ENCODE results near the gene METTL13. TPM values are rescaled to one million over a fixed set of nuclear protein-coding genes. Genes with fewer than 3 reads are reported as not detected.
A peak's percentile ranks its signal among the peaks of the same experiment; 100 is the strongest.

METTL13 gene
- total and polyA plus RNA-seq, 2 of the 4 experiments (the other 2 are of a cell fraction) = 25.1 to 26.3 TPM

DNA sequence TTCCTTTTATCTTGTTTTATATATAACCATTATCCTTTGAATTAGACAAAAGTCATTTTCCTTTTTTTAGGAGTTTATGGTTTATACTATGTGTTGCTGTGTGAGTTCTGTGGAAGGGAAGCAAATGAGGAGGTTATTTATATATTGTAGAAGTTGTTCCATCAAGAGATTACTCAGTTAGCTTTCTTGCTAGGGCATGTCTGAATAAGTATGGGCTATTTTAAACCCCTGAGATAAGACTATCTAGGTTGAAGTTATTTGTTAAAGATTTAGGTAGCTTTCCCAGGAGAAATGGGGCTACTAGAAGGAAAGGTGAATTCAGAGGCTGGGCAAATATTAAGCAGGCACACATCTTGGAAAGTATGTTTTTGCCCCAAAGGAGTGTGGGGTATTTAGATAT is 23.4 kb upstream of the METTL13 start:
- H2BK5ac ChIP-seq (ENCODE audit: low read depth, low read length, poor library complexity, severe bottlenecking) = peak overlapping the region; percentile 31
- DNase-seq = no peak
- H3K18ac ChIP-seq (ENCODE audit: low read depth, low read length) = 0 out of 2 replicates have a peak overlapping the region, but pooled peaks have one; percentile 3
- H2AFZ ChIP-seq (replicated peaks; ENCODE audit: low read length, poor library complexity) = no peak overlapping the region
- no peaks in the 10 kb centered on the region for H3K27me3 ChIP-seq (ENCODE audit: control insufficient read depth, insufficient read depth, low read length)
- in situ Hi-C loops (cut with MboI; ENCODE audit: low sequenced_read_pairs) = no loop called here
- no peak overlapping the region for H3K23ac ChIP-seq (ENCODE audit: low read depth, low read length)
- no peak overlapping the region; the same call in 1 of the 2 replicates for H3K14ac ChIP-seq (replicated peaks; ENCODE audit: low read depth, low read length)
- H2AK5ac ChIP-seq (ENCODE audit: low read depth, low read length) = no peak overlapping the region
- no peak for ATAC-seq (ENCODE audit: low read depth)
- H2BK20ac ChIP-seq (ENCODE audit: low read depth, low read length) = peak overlapping the region; percentile 47; the same call in 1 of the 2 replicates
- peaks cover 14% of the 10 kb centered on the region for H3K4me1 ChIP-seq (ENCODE audit: control insufficient read depth, insufficient read depth, low read length)
- CTCF ChIA-PET = no interaction called here
- H2BK120ac ChIP-seq (ENCODE audit: low read depth, low read length) = no peak overlapping the region; the same call in 1 of the 2 replicates
- POLR2A ChIA-PET (ENCODE audit: unreplicated experiment) = no interaction called here
- peak overlapping the region; percentile 42; the same call in 1 of the 3 replicates for H2BK15ac ChIP-seq (ENCODE audit: low read depth, low read length)
- H3K4me2 ChIP-seq (ENCODE audit: low read depth, low read length) = no peak overlapping the region
- no peaks in the 10 kb centered on the region for H4K20me1 ChIP-seq (ENCODE audit: insufficient read depth, low read length)
- no peak overlapping the region for H3K4ac ChIP-seq (ENCODE audit: low read depth, low read length)
- H3K9me1 ChIP-seq (ENCODE audit: insufficient read depth, low read length) = peaks cover 8% of the 10 kb centered on the region; the same call in 1 of the 2 replicates
- peaks cover 8% of the 10 kb centered on the region for H3K9me3 ChIP-seq (ENCODE audit: control insufficient read depth, insufficient read depth, low read length)
- no peaks in the 10 kb centered on the region for H3K36me3 ChIP-seq (ENCODE audit: control insufficient read depth, insufficient read depth, low read length)
- no TSS peak for BruUV-seq (replicated peaks)
- intact Hi-C loops (cut with micrococcal nuclease) = no loop called here
- H4K8ac ChIP-seq (ENCODE audit: low read depth in 2 of 2, low read length in 2 of 2) = no peak overlapping the region
- TF ChIP-seq, protein P1, sequence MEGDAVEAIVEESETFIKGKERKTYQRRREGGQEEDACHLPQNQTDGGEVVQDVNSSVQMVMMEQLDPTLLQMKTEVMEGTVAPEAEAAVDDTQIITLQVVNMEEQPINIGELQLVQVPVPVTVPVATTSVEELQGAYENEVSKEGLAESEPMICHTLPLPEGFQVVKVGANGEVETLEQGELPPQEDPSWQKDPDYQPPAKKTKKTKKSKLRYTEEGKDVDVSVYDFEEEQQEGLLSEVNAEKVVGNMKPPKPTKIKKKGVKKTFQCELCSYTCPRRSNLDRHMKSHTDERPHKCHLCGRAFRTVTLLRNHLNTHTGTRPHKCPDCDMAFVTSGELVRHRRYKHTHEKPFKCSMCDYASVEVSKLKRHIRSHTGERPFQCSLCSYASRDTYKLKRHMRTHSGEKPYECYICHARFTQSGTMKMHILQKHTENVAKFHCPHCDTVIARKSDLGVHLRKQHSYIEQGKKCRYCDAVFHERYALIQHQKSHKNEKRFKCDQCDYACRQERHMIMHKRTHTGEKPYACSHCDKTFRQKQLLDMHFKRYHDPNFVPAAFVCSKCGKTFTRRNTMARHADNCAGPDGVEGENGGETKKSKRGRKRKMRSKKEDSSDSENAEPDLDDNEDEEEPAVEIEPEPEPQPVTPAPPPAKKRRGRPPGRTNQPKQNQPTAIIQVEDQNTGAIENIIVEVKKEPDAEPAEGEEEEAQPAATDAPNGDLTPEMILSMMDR (conservative IDR thresholded peaks at IDR 0.05; ENCODE audit: low read depth, low read length) = no peak
- no peak for TF ChIP-seq RCOR1 (IDR thresholded peaks at IDR 0.05; ENCODE audit: insufficient replicate concordance, low read length)
- TF ChIP-seq RFX5 (IDR thresholded peaks at IDR 0.05; ENCODE audit: low read depth, low read length) = no peak
- no peak for TF ChIP-seq MXI1 (IDR thresholded peaks at IDR 0.05; ENCODE audit: borderline replicate concordance, low read depth, low read length)
- no peak for TF ChIP-seq POLR2A (IDR thresholded peaks at IDR 0.05; ENCODE audit: low read depth, low read length)
- TF ChIP-seq, protein P2, sequence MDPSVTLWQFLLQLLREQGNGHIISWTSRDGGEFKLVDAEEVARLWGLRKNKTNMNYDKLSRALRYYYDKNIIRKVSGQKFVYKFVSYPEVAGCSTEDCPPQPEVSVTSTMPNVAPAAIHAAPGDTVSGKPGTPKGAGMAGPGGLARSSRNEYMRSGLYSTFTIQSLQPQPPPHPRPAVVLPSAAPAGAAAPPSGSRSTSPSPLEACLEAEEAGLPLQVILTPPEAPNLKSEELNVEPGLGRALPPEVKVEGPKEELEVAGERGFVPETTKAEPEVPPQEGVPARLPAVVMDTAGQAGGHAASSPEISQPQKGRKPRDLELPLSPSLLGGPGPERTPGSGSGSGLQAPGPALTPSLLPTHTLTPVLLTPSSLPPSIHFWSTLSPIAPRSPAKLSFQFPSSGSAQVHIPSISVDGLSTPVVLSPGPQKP (IDR thresholded peaks at IDR 0.05; ENCODE audit: borderline replicate concordance, low read depth, low read length) = no peak
- TF ChIP-seq SMC3 (IDR thresholded peaks at IDR 0.05; ENCODE audit: low read depth, low read length) = no peak
- no peak for TF ChIP-seq NFE2L2 (IDR thresholded peaks at IDR 0.05; ENCODE audit: low read depth, low read length)
- TF ChIP-seq CEBPB (IDR thresholded peaks at IDR 0.05; ENCODE audit: low read depth, low read length) = no peak
- no peak for TF ChIP-seq MAZ (IDR thresholded peaks at IDR 0.05; ENCODE audit: borderline replicate concordance, low read depth, low read length)
- no peak for TF ChIP-seq MAFK (IDR thresholded peaks at IDR 0.05; ENCODE audit: low read depth, low read length)
- no peak for TF ChIP-seq FOS (IDR thresholded peaks at IDR 0.05; ENCODE audit: low read depth, low read length)
- TF ChIP-seq RAD21 (IDR thresholded peaks at IDR 0.05; ENCODE audit: low read length) = no peak
- TF ChIP-seq, protein P3, sequence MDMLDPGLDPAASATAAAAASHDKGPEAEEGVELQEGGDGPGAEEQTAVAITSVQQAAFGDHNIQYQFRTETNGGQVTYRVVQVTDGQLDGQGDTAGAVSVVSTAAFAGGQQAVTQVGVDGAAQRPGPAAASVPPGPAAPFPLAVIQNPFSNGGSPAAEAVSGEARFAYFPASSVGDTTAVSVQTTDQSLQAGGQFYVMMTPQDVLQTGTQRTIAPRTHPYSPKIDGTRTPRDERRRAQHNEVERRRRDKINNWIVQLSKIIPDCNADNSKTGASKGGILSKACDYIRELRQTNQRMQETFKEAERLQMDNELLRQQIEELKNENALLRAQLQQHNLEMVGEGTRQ (IDR thresholded peaks at IDR 0.05; ENCODE audit: low read depth, low read length) = no peak
- no peak for TF ChIP-seq CHD1 (IDR thresholded peaks at IDR 0.05; ENCODE audit: low read depth, low read length)
- H3K4me3 ChIP-seq (ENCODE audit: insufficient read depth, low read depth, low read length) = no peak overlapping the region
- peak overlapping the region; percentile 16; the same call in 1 of the 2 replicates for H4K5ac ChIP-seq (ENCODE audit: low read depth, low read length)
- H3K79me1 ChIP-seq (ENCODE audit: low read depth in 1 of 2, low read length in 2 of 2) = no peaks in the 10 kb centered on the region
- no peak overlapping the region for H4K91ac ChIP-seq (ENCODE audit: insufficient read depth, low read depth, low read length)
- no peak overlapping the region for H3K27ac ChIP-seq (ENCODE audit: insufficient read depth, low read length)
- dilution Hi-C loops (cut with HindIII; ENCODE audit: low sequenced_read_pairs, unreplicated experiment) = no loop called here
- no peak overlapping the region for H2AK9ac ChIP-seq (replicated peaks; ENCODE audit: low read depth, low read length, poor library complexity)
- no peak overlapping the region for H3K9ac ChIP-seq (ENCODE audit: low read depth, low read length)
- no peak overlapping the region for H3K56ac ChIP-seq (ENCODE audit: extremely low read depth, insufficient read depth, low read length)
